ENCODE results near the gene RPS6KB2.

The RPS6KB2 gene

GRCh38 chr11:67415501-67416304 is 12.6 kb upstream of the RPS6KB2 start, which contains the start of gene CARNS1:
Gene CARNS1, plus strand, starts transcription at chr11:67415678. Its CDS starts 522 bp downstream, at chr11:67416200.
- TF ChIP-seq FOXP2 (optimal IDR thresholded peaks at IDR 0.05; ENCODE audit: borderline replicate concordance, extremely low read depth, extremely low read length, insufficient read depth), result no peak
- TF ChIP-seq TAF1 (IDR thresholded peaks at IDR 0.05; ENCODE audit: borderline replicate concordance, insufficient read depth, low read length), result no peak
- no peak for TF ChIP-seq SIN3A (IDR thresholded peaks at IDR 0.05; ENCODE audit: borderline replicate concordance, insufficient read depth, low read length)
- TF ChIP-seq REST (IDR thresholded peaks at IDR 0.05; ENCODE audit: insufficient read depth in 1 of 2, low read depth in 2 of 2, low read length in 2 of 2), result no peak
- no peak for TF ChIP-seq POLR2AphosphoS5 (IDR thresholded peaks at IDR 0.05; ENCODE audit: low read depth, low read length)

GRCh38 chr11:67416416-67417335 is 11.6 kb upstream of the RPS6KB2 start:
- no peak for TF ChIP-seq REST (IDR thresholded peaks at IDR 0.05; ENCODE audit: insufficient read depth in 1 of 2, low read depth in 2 of 2, low read length in 2 of 2)
- no peak for TF ChIP-seq POLR2AphosphoS5 (IDR thresholded peaks at IDR 0.05; ENCODE audit: low read depth, low read length)
- TF ChIP-seq SIN3A (IDR thresholded peaks at IDR 0.05; ENCODE audit: borderline replicate concordance, insufficient read depth, low read length), result no peak
- TF ChIP-seq TAF1 (IDR thresholded peaks at IDR 0.05; ENCODE audit: borderline replicate concordance, insufficient read depth, low read length), result no peak
- peak; percentile 24 for TF ChIP-seq FOXP2 (optimal IDR thresholded peaks at IDR 0.05; ENCODE audit: borderline replicate concordance, extremely low read depth, extremely low read length, insufficient read depth)

GRCh38 chr11:67417425-67417824 is 10.9 kb upstream of the RPS6KB2 start:
- no peak for TF ChIP-seq SIN3A (IDR thresholded peaks at IDR 0.05; ENCODE audit: borderline replicate concordance, insufficient read depth, low read length)
- no peak for TF ChIP-seq FOXP2 (optimal IDR thresholded peaks at IDR 0.05; ENCODE audit: borderline replicate concordance, extremely low read depth, extremely low read length, insufficient read depth)
- TF ChIP-seq POLR2AphosphoS5 (IDR thresholded peaks at IDR 0.05; ENCODE audit: low read depth, low read length), result no peak
- no peak for TF ChIP-seq REST (IDR thresholded peaks at IDR 0.05; ENCODE audit: insufficient read depth in 1 of 2, low read depth in 2 of 2, low read length in 2 of 2)

GRCh38 chr11:67418476-67419281 is 9.6 kb upstream of the RPS6KB2 start:
- TF ChIP-seq SIN3A (IDR thresholded peaks at IDR 0.05; ENCODE audit: borderline replicate concordance, insufficient read depth, low read length) (no peak), TAF1 (IDR thresholded peaks at IDR 0.05; ENCODE audit: borderline replicate concordance, insufficient read depth, low read length) (no peak), POLR2AphosphoS5 (IDR thresholded peaks at IDR 0.05; ENCODE audit: low read depth, low read length) (no peak), FOXP2 (optimal IDR thresholded peaks at IDR 0.05; ENCODE audit: borderline replicate concordance, extremely low read depth, extremely low read length, insufficient read depth) (no peak), REST (IDR thresholded peaks at IDR 0.05; ENCODE audit: insufficient read depth in 1 of 2, low read depth in 2 of 2, low read length in 2 of 2) (no peak)
